HL-60 (cell line): ENCODE results near the gene BDKRB1.

Experiments used
- DNase-seq, 2 experiments: peaks; one replicate each; pipeline ENCODE4 v3.0.0-alpha.2; 2010 to 2020; ENCODE audit warnings: low read depth in 1 of 2, low spot score in 1 of 2
- H3K27ac ChIP-seq: fragments of 250-450 bp; sonication (Bioruptor Pico); replicated peaks from 2 replicates; pipeline ENCODE4 v1.5.1; 2020; ENCODE audit warnings: mild to moderate bottlenecking, moderate library complexity
- H3K27me3 ChIP-seq: fragments of 250-450 bp; sonication (Bioruptor Pico); 2 replicates; pipeline ENCODE4 v1.5.1; 2021; ENCODE audit warnings: mild to moderate bottlenecking, moderate library complexity; ENCODE audit not compliant: insufficient read depth, poor library complexity, severe bottlenecking
- H3K4me3 ChIP-seq: replicated peaks from 2 replicates; pipeline ENCODE4 v1.5.1; 2011; ENCODE audit warnings: mild to moderate bottlenecking, control low read depth, low read length; ENCODE audit not compliant: insufficient read depth
- CTCF ChIP-seq: IDR thresholded peaks from one replicate; pipeline ENCODE4 v1.5.1; 2011; ENCODE audit warnings: low read length, control low read depth, inconsistent platforms; ENCODE audit not compliant: insufficient read depth
- GABPA ChIP-seq: IDR thresholded peaks from 2 replicates; pipeline ENCODE4 v1.6.1; 2012; ENCODE audit warnings: low read depth
- POLR2AphosphoS5 ChIP-seq: IDR thresholded peaks from 2 replicates; pipeline ENCODE4 v1.6.1; 2012; ENCODE audit warnings: low read depth
- REST ChIP-seq: IDR thresholded peaks from 2 replicates; pipeline ENCODE4 v1.6.1; 2012; ENCODE audit warnings: low read depth; ENCODE audit not compliant: insufficient replicate concordance
- SPI1 ChIP-seq: IDR thresholded peaks from 2 replicates; pipeline ENCODE4 v1.6.1; 2012; ENCODE audit warnings: low read depth, mild to moderate bottlenecking, borderline replicate concordance

The BDKRB1 gene

GRCh38 chr14:96231526-96232130 lies 24.4 kb upstream of the BDKRB1 start:
- DNase-seq, result no peak
- TF ChIP-seq SPI1 (no peak), POLR2AphosphoS5 (no peak), CTCF (no peak), GABPA (no peak), REST (no peak)
- no peaks in the 10 kb centered on the region for H3K27me3 ChIP-seq
- no peak overlapping the region for H3K27ac ChIP-seq
- H3K4me3 ChIP-seq, result no peak overlapping the region

- no peak for TF ChIP-seq SPI1
- TF ChIP-seq REST, result no peak
- TF ChIP-seq CTCF, result no peak
- no peak for TF ChIP-seq GABPA
- no peak for TF ChIP-seq POLR2AphosphoS5
- no peaks in the 10 kb centered on the region for H3K27me3 ChIP-seq
- no peak overlapping the region for H3K4me3 ChIP-seq
- no peak for DNase-seq
- no peak overlapping the region for H3K27ac ChIP-seq
Measured at GRCh38 chr14:96232506-96232905, 23.5 kb upstream of the BDKRB1 start.

GRCh38 chr14:96233661-96234060 lies 22.3 kb upstream of the BDKRB1 start:
- DNase-seq, result no peak
- no peaks in the 10 kb centered on the region for H3K27me3 ChIP-seq
- TF ChIP-seq POLR2AphosphoS5, result no peak
- TF ChIP-seq GABPA, result no peak
- no peak for TF ChIP-seq CTCF
- TF ChIP-seq SPI1, result no peak
- TF ChIP-seq REST, result no peak

More at GRCh38 chr14:96233661-96234060, 22.3 kb upstream of the BDKRB1 start:
- H3K27ac ChIP-seq, result no peak overlapping the region
- no peak overlapping the region for H3K4me3 ChIP-seq
